BE2C (cell line): ENCODE measurements around the gene NYAP2.

Experiments used
- DNase-seq: peaks from one replicate; pipeline ENCODE4 v3.0.0-alpha.2; 2020
- H3K27me3 ChIP-seq: fragments of 250-450 bp; sonication (Bioruptor Pico); 2 replicates; pipeline ENCODE4 v1.5.1; 2020; ENCODE audit warnings: mild to moderate bottlenecking
- H3K36me3 ChIP-seq: fragments of 250-450 bp; sonication (Bioruptor Pico); 2 replicates; pipeline ENCODE4 v1.5.1; 2020; ENCODE audit warnings: mild to moderate bottlenecking
- H3K4me1 ChIP-seq: fragments of 250-450 bp; sonication (Bioruptor Pico); 2 replicates; pipeline ENCODE4 v1.5.1; 2020
- H3K4me3 ChIP-seq: 2 replicates; pipeline ENCODE4 v1.5.1; 2011; ENCODE audit warnings: low read depth, low read length
- H3K9me3 ChIP-seq: fragments of 250-450 bp; sonication (Bioruptor Pico); 2 replicates; pipeline ENCODE4 v1.5.1; 2020
- CTCF ChIP-seq: IDR thresholded peaks from 2 replicates; pipeline ENCODE4 v1.5.1; 2012; ENCODE audit warnings: mild to moderate bottlenecking, low read depth, low read length

NYAP2 gene

GRCh38 chr2:225464346-225465025 lies 65.0 kb downstream of the NYAP2 start:
- TF ChIP-seq CTCF: no peak
- H3K27me3 ChIP-seq: no peaks in the 10 kb centered on the region
- no peaks in the 10 kb centered on the region for H3K9me3 ChIP-seq
- no peak overlapping the region for H3K4me3 ChIP-seq
- no peaks in the 10 kb centered on the region for H3K36me3 ChIP-seq
- no peaks in the 10 kb centered on the region for H3K4me1 ChIP-seq
- no peak for DNase-seq

- Histone ChIP-seq H3K27me3 (no peaks in the 10 kb centered on the region), H3K36me3 (no peaks in the 10 kb centered on the region), H3K9me3 (no peaks in the 10 kb centered on the region), H3K4me1 (no peaks in the 10 kb centered on the region), H3K4me3 (no peak overlapping the region)
- TF ChIP-seq CTCF: no peak
- no peak for DNase-seq
These were observed 66.3 kb downstream of the NYAP2 start for GRCh38 chr2:225465827-225466226.

GRCh38 chr2:225466891-225467604 lies 67.5 kb downstream of the NYAP2 start:
- H3K9me3 ChIP-seq: no peaks in the 10 kb centered on the region
- no peaks in the 10 kb centered on the region for H3K36me3 ChIP-seq
- DNase-seq: no peak
- H3K27me3 ChIP-seq: no peaks in the 10 kb centered on the region
- H3K4me3 ChIP-seq: no peak overlapping the region
- no peak for TF ChIP-seq CTCF
- no peaks in the 10 kb centered on the region for H3K4me1 ChIP-seq

GRCh38 chr2:225468131-225468530 lies 68.6 kb downstream of the NYAP2 start:
- DNase-seq: no peak
- TF ChIP-seq CTCF: no peak
- Histone ChIP-seq H3K27me3 (no peaks in the 10 kb centered on the region), H3K36me3 (no peaks in the 10 kb centered on the region), H3K4me3 (no peak overlapping the region), H3K4me1 (no peaks in the 10 kb centered on the region), H3K9me3 (no peaks in the 10 kb centered on the region)

GRCh38 chr2:225471039-225471438 lies 71.5 kb downstream of the NYAP2 start:
- no peaks in the 10 kb centered on the region for H3K4me1 ChIP-seq
- no peak overlapping the region for H3K4me3 ChIP-seq
- no peaks in the 10 kb centered on the region for H3K27me3 ChIP-seq
- no peaks in the 10 kb centered on the region for H3K36me3 ChIP-seq
- no peak for DNase-seq
- H3K9me3 ChIP-seq: no peaks in the 10 kb centered on the region
- no peak for TF ChIP-seq CTCF

GRCh38 chr2:225471482-225471881 lies 72.0 kb downstream of the NYAP2 start:
- Histone ChIP-seq H3K9me3 (no peaks in the 10 kb centered on the region), H3K27me3 (no peaks in the 10 kb centered on the region), H3K4me3 (no peak overlapping the region), H3K4me1 (no peaks in the 10 kb centered on the region), H3K36me3 (no peaks in the 10 kb centered on the region)
- DNase-seq: no peak
- TF ChIP-seq CTCF: no peak
